Activated naive CD4-positive, alpha-beta T cell treated with Interleukin-2 at 50 U/mL for 16 hours (primary cell): Measurements from ENCODE around the gene ZBTB21.
"Not testable (repeated sequence)": the region's sequence is repeated elsewhere in the genome, so short reads cannot be mapped to it uniquely, and the experiment has no call there.

Source experiments
- DNase-seq: peaks from one replicate; pipeline ENCODE4 v3.0.0-alpha.2; 2020

Gene ZBTB21

DNA sequence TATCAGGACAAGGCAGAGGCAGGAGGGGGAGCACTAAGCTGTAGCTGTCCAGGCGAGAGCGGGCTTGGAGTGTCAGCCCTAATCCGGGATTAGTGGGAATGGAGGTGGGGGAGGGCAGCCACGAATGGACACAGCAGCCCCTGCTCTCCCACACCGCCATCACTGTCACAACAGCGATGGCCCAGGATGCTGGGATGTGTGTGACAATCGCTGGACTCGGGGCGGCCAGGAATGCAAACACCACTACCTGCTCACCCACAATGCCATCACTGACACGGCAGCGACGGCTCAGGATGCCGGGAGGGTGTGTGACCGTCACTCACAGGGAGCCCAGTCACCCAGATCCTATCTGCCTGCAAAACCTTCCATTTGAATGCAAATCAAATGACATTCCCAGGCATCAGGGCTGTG lies 59.2 kb downstream of the ZBTB21 start:
- DNase-seq, result no peak

DNA sequence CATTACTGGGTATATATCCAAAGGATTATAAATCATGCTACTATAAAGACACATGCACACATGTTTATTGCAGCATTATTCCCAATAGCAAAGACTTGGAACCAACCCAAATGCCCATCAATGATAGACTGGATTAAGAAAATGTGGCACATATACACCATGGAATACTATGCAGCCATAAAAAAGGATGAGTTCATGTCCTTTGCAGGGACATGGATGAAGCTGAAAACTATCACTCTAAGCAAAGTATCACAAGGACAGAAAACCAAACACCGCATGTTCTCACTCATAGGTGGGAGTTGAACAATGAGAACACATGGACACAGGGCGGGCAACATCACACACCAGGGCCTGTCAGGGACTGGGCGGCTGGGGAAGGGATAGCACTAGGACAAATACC lies 60.5 kb downstream of the ZBTB21 start:
- DNase-seq, result not testable (repeated sequence)

DNA sequence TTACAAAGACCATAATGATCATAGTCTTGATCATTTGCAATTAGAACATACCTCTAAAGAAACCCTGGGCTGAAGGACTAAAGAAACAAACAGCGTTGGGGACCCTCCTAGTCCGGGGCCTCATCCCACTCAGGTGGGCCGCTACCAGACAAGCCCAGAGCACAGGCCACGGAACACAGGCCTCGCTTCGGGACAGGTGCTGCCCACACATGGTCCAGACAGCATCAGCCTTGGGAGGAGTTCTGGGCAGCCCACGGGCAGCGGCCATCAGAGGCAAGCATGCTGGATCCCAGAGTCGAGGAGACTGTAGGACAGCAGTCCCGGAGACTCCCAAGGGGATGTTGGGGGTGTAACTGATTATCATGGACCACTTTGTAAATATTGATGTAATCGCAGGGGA lies 61.3 kb downstream of the ZBTB21 start:
- no peak for DNase-seq

DNA sequence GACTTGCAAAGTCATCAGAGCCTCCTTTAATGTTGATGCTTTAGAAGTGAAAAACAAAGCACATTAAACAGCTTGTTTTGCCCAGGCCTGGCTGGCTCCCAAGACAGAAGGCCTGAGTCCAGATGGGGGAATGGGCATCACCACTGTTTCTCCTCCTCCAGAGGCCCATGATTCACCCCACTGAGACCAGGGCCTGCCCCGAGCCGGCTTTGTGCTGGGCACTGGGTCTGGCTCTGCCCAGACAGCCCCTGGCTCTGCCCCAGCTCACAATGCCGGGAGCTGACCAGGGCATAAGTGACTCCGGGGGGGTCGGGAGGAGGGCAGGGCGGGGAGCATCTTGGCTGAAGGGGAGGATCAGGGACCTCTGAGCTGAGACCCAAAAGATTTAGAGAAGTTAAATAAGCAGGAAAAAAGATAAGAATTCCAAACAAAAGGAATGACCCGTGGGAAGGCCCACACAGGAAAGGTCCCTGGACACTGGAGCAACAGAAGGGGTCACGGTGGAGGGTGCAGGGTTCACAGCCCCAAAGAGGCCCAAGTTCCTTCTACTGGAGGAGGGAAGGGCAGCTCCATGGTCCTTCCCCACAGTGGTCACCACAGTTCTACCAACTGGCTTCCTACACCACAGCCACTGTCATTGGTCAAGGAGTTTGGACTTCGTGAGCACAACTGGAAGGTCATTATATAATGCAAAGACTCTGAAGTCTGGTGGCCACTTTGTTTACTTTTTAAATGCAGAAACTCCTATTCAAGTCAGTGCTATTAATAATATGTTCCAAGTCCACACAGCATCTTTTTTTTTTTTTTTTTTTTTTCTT lies 61.9 kb downstream of the ZBTB21 start:
- DNase-seq, result no peak

DNA sequence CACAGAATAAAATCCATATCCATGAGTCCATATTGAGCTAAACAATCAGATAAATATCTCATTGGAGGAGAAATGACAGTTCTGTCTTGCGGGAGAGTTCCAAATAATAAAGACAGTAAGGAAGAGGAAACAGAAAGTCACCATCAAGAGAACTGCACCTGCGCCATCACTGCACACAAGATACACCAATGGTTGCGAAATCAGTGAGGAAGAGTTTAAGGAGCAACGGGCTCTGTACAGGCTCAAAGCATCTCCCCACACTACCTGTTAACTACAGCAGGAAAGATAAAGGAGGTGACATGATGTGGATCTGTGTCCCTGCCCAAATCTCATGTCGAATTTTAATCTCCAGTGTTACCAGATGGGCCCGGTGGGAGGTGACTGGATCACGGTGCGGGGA lies 64.2 kb downstream of the ZBTB21 start:
- DNase-seq, result no peak

DNA sequence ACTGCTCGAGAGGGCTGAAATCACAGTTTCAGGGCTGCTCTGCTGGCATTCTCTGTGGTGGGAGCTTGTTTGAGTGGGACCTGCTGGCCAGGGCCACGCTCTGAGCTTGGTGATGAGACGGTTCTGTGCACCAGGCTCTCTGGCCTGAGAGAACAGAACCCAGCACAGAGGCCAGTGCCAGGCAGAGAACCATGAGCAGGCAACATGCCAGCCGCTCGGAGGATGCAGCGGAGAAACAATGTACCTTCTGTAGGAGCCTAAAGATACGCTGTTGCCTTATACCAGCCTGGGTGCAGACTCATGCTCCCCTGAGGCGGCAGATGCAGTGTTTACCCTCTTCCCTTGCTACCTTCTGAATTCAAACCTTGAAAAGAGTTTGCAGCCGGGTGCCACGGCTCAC lies 66.3 kb downstream of the ZBTB21 start:
- DNase-seq, result no peak

DNA sequence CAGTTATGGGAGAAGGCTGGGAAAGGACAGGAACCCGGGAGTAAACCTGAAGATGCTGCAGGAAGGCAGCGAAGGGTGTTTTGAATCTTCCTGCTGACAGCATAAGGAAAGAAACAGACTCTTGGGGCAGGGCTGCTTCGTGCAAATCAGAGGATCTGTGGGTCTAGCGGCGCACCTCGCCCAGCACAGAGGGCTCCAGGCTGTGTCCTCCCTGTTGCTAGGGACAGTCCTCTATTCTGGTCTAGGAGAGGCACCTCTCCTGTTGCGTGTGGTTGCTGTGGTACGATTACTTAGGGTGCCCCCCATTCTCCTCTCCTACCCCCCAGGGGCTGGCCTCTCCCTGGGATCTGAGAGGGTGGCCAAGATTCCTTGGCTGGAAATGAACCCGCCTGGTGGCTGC lies 67.7 kb downstream of the ZBTB21 start:
- DNase-seq, result no peak

DNA sequence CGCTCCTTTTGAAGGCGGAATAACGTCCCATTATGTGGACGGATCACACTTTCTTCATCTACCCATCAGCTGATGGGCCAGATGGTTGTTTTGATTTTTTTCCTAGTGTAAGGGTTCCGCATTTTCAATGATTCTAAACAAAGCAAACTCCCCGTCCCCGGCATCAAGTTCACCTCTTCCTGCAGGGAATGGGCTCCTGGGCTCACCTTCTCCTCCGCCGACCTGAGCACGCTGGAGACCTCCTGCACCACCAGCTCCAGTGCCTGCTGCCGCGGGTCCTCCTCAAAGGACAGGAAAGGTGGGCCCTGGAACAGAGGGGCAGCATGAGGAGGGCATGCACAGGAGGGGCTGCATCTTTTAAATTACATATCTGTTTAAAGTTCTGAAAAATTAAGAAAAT lies 68.2 kb downstream of the ZBTB21 start:
- no peak for DNase-seq

DNA sequence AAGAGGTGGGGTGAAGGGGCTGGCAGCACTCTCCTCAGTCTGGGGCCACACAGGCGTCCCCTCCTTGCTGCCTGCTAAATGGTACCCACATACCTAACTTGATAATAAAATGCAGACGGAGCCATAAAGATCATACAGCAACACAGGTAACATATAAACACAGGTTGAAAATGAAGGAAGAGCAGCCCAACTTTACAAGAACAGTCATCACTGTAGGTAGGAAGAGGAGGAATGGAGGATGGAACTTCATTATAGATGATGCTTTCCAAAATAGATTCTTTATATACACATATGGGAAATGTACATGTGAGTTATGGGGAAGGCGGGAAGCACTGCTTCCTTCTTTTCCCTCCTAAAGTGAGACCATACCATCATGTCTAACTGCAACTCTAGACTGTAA lies 69.7 kb downstream of the ZBTB21 start:
- no peak for DNase-seq

DNA sequence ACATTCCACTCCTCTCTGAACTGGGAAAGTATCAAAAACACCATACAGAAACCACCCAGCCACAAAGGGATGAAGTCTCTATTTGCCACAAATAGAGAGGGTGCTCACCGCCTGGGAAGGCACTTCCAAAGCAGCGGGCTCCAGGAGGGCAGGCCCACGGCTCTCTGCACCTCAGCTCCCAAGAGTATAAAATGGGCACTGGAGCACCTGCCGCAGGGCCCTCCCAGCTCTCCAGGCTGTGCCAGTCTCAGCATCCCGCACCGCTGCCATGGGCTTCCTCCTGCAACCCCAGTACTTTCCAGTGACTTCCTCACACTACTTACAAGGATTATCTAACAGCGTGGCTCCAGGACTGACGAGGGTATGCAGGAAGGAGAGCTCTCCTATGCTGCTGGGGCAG lies 70.8 kb downstream of the ZBTB21 start:
- no peak for DNase-seq
